HepG2 (cell line): ENCODE results near the gene IPO13. TPM values are rescaled to one million over a fixed set of nuclear protein-coding genes. Genes with fewer than 3 reads are reported as not detected.

Experiments
- BCL6 ChIP-seq: IDR thresholded peaks from 2 replicates; pipeline ENCODE4 v1.6.1; 2016; ENCODE audit warnings: missing genetic modification reagents, missing compliant biosample characterization
- BHLHE40 ChIP-seq: IDR thresholded peaks from 2 replicates; pipeline ENCODE4 v1.6.1; 2011; ENCODE audit warnings: low read length, improper control_type of control experiment
- CCDC6 ChIP-seq: sonication (generic); formaldehyde crosslinking; IDR thresholded peaks from 2 replicates; pipeline ENCODE4 v1.8.1; 2022; ENCODE audit warnings: mild to moderate bottlenecking, missing genetic modification reagents, moderate library complexity
- ELF4 ChIP-seq: sonication (generic); formaldehyde crosslinking; IDR thresholded peaks from 2 replicates; pipeline ENCODE4 v1.5.0; 2020; ENCODE audit warnings: missing genetic modification reagents, mild to moderate bottlenecking, moderate library complexity, borderline replicate concordance
- FOXO1 ChIP-seq: sonication (generic); formaldehyde crosslinking; IDR thresholded peaks from 2 replicates; pipeline ENCODE4 v1.4.0; 2020; ENCODE audit warnings: missing genetic modification reagents
- HNF1B ChIP-seq: sonication (generic); formaldehyde crosslinking; IDR thresholded peaks from 2 replicates; pipeline ENCODE4 v1.5.1; 2020; ENCODE audit warnings: mild to moderate bottlenecking, moderate library complexity, missing genetic modification reagents
- KDM5A ChIP-seq: fragments of 200-600 bp; sonication (generic); IDR thresholded peaks from 2 replicates; pipeline ENCODE4 v1.7.0; 2018; ENCODE audit warnings: antibody characterized with exemption, mild to moderate bottlenecking, low read length, borderline replicate concordance
- KLF9 ChIP-seq: IDR thresholded peaks from 2 replicates; pipeline ENCODE4 v1.6.1; 2016; ENCODE audit warnings: low read depth
- MEIS2 ChIP-seq: sonication (generic); formaldehyde crosslinking; IDR thresholded peaks from 2 replicates; pipeline ENCODE4 v1.9.0; 2021; ENCODE audit warnings: mild to moderate bottlenecking, missing genetic modification reagents
- NR2C2 ChIP-seq: sonication (generic); formaldehyde crosslinking; IDR thresholded peaks from 2 replicates; pipeline ENCODE4 v1.4.0; 2020; ENCODE audit warnings: missing genetic modification reagents, mild to moderate bottlenecking, moderate library complexity, borderline replicate concordance
- TFDP2 ChIP-seq: sonication (generic); formaldehyde crosslinking; IDR thresholded peaks from 2 replicates; pipeline ENCODE4 v1.4.0; 2020; ENCODE audit warnings: missing genetic modification reagents
- USF2 ChIP-seq, 2 experiments: sonication (generic) in 1 of 2; formaldehyde crosslinking in 1 of 2; IDR thresholded peaks; 2 replicates each; pipeline versions ENCODE4 v1.5.1 to v1.6.1; 2011 to 2020; ENCODE audit warnings: borderline replicate concordance in 1 of 2, low read depth in 1 of 2, low read length in 1 of 2, mild to moderate bottlenecking in 1 of 2, missing genetic modification reagents in 1 of 2, moderate library complexity in 1 of 2
- ZBTB42 ChIP-seq: sonication (generic); formaldehyde crosslinking; IDR thresholded peaks from 2 replicates; pipeline ENCODE4 v1.5.0; 2020; ENCODE audit warnings: mild to moderate bottlenecking, missing genetic modification reagents
- ZNF337 ChIP-seq: sonication (generic); formaldehyde crosslinking; IDR thresholded peaks from 2 replicates; pipeline ENCODE4 v1.5.1; 2020; ENCODE audit warnings: missing genetic modification reagents, low read depth, mild to moderate bottlenecking, borderline replicate concordance
- ZNF512 ChIP-seq: sonication (generic); formaldehyde crosslinking; IDR thresholded peaks from 2 replicates; pipeline ENCODE4 v1.4.0; 2020; ENCODE audit warnings: mild to moderate bottlenecking, missing genetic modification reagents
- ZNF589 ChIP-seq: sonication (generic); formaldehyde crosslinking; conservative IDR thresholded peaks from 2 replicates; pipeline ENCODE4 v1.8.0; 2022; ENCODE audit warnings: mild to moderate bottlenecking, moderate library complexity, missing genetic modification reagents
- ZNF704 ChIP-seq: sonication (generic); formaldehyde crosslinking; IDR thresholded peaks from 2 replicates; pipeline ENCODE4 v1.8.1; 2023; ENCODE audit warnings: mild to moderate bottlenecking, inconsistent platforms, moderate library complexity, missing genetic modification reagents, borderline replicate concordance
- ZNF776 ChIP-seq: sonication (generic); formaldehyde crosslinking; IDR thresholded peaks from 2 replicates; pipeline ENCODE4 v1.4.0; 2020; ENCODE audit warnings: mild to moderate bottlenecking, missing genetic modification reagents
- ZNF850 ChIP-seq: sonication (generic); formaldehyde crosslinking; conservative IDR thresholded peaks from 2 replicates; pipeline ENCODE4 v1.9.0; 2021; ENCODE audit warnings: mild to moderate bottlenecking, missing genetic modification reagents
- polyA plus RNA-seq, 8 experiments: library from polyadenylated mRNA; depleted of rRNA in 3 of 8; stranded (reverse) in 7 of 8; unstranded in 1 of 8; fragments of >200 nt; fragmentation: Illumina TruSeq in 4 of 8; extraction: Trizol in 4 of 8; gene quantifications; 2 replicates each; pipeline versions ENCODE4 v1.2.1 to v1.2.3, GENCODE V29; 2011 to 2016; ENCODE audit warnings: low read depth in 4 of 8, missing spikeins in 1 of 8, mixed read lengths in 1 of 8; ENCODE audit not compliant: insufficient read depth in 1 of 8
- total RNA-seq, 5 experiments: library from RNA; depleted of rRNA; stranded (reverse); fragments of >200 nt; fragmentation: Illumina TruSeq; extraction: Trizol; gene quantifications; 2 replicates each; pipeline ENCODE4 v1.2.3, GENCODE V29; 2016; ENCODE audit warnings: low read depth in 1 of 5

Gene IPO13
- total and polyA plus RNA-seq, 2 of the 13 experiments (the other 11 are each of a cell fraction or from before 2014, with no cell fraction given) = 12.9 to 15.6 TPM

GRCh38 chr1:43974443-43975248 is 27.9 kb downstream of the IPO13 start, which contains the start of gene ATP6V0B (continued):
- TF ChIP-seq USF2 (IDR thresholded peaks at IDR 0.05; ENCODE audit: low read depth, low read length) = peak; percentile 99
- TF ChIP-seq USF2 (CRISPR knock-in tag; IDR thresholded peaks at IDR 0.05; ENCODE audit: borderline replicate concordance) = peak; percentile 100
- peak; percentile 55; the same call in 1 of the 2 replicates for TF ChIP-seq MEIS2 (CRISPR knock-in tag)
- peak; percentile 73; the same call in 1 of the 2 replicates for TF ChIP-seq ZNF850 (CRISPR knock-in tag)
- TF ChIP-seq ZNF512 = no peak
- peak; percentile 41; the same call in 1 of the 2 replicates for TF ChIP-seq FOXO1 (CRISPR knock-in tag)
- no peak; the same call in 1 of the 2 replicates for TF ChIP-seq KDM5A
- TF ChIP-seq CCDC6 (CRISPR knock-in tag) = peak; percentile 69; the same call in 1 of the 2 replicates
- no peak; the same call in 1 of the 2 replicates for TF ChIP-seq ZBTB42
- peak; percentile 86 for TF ChIP-seq TFDP2 (CRISPR knock-in tag)
- TF ChIP-seq ELF4 = no peak
- TF ChIP-seq ZNF589 (CRISPR knock-in tag) = peak; percentile 79; the same call in 1 of the 2 replicates
- peak; percentile 62 for TF ChIP-seq BHLHE40
- TF ChIP-seq NR2C2 = peak; percentile 92
- TF ChIP-seq ZNF704 (CRISPR knock-in tag) = no peak; the same call in 1 of the 2 replicates
- TF ChIP-seq ZNF337 (CRISPR knock-in tag) = no peak
- 0 out of 2 replicates have a peak, but pooled peaks have one; percentile 53 for TF ChIP-seq KLF9 (CRISPR knock-in tag)
- TF ChIP-seq BCL6 (CRISPR knock-in tag) = peak; percentile 78
- peak; percentile 92 for TF ChIP-seq ZNF776 (CRISPR knock-in tag)
- TF ChIP-seq HNF1B (CRISPR knock-in tag) = peak; percentile 74
